Measurements from ENCODE around the gene EIF2B1.

GRCh38 chr12:123655420-123655819 lies 21.9 kb upstream of the EIF2B1 start:
- TF ChIP-seq EZH2 (IDR thresholded peaks at IDR 0.05; ENCODE audit: low read length, unreplicated experiment): no peak
- TF ChIP-seq, protein P1, sequence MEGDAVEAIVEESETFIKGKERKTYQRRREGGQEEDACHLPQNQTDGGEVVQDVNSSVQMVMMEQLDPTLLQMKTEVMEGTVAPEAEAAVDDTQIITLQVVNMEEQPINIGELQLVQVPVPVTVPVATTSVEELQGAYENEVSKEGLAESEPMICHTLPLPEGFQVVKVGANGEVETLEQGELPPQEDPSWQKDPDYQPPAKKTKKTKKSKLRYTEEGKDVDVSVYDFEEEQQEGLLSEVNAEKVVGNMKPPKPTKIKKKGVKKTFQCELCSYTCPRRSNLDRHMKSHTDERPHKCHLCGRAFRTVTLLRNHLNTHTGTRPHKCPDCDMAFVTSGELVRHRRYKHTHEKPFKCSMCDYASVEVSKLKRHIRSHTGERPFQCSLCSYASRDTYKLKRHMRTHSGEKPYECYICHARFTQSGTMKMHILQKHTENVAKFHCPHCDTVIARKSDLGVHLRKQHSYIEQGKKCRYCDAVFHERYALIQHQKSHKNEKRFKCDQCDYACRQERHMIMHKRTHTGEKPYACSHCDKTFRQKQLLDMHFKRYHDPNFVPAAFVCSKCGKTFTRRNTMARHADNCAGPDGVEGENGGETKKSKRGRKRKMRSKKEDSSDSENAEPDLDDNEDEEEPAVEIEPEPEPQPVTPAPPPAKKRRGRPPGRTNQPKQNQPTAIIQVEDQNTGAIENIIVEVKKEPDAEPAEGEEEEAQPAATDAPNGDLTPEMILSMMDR (conservative IDR thresholded peaks at IDR 0.05; ENCODE audit: low read depth, low read length): no peak
